Renal cortical epithelial cell (primary cell): ENCODE measurements around the gene ARAF. TPM values are rescaled to one million over a fixed set of nuclear protein-coding genes. Genes with fewer than 3 reads are reported as not detected.
"Not testable (repeated sequence)": the region's sequence is repeated elsewhere in the genome, so short reads cannot be mapped to it uniquely, and the experiment has no call there.

ENCODE experiments used
- DNase-seq: peaks from one replicate; pipeline ENCODE4 v3.0.0-alpha.2; 2011; ENCODE audit warnings: low read depth
- total RNA-seq: library from RNA; depleted of rRNA; stranded (reverse); fragments of >200 nt; gene quantifications from 2 replicates; pipeline ENCODE4 v1.2.3, GENCODE V29; 2014

The ARAF gene
- total RNA-seq, 1 donor from 2014 or later: 28.5 TPM

DNA sequence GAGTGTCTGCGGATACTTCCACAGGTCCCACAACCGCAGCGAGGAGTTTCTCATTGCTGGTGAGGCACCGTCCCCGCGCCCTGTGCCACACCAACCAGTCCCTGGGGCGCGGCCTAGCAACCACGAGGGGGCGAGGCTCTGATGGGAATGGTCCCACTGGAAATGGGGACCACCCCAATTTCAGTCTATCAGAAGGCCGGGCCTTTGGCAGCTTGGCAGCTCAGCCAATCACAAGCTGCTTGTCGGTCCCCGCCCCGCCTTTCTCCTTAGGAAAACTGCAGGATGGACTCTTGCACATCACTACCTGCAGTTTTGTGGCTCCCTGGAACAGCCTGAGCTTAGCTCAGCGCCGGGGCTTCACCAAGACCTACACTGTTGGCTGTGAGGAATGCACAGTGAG is 24.3 kb downstream of the ARAF start:
- no peak for DNase-seq

DNA sequence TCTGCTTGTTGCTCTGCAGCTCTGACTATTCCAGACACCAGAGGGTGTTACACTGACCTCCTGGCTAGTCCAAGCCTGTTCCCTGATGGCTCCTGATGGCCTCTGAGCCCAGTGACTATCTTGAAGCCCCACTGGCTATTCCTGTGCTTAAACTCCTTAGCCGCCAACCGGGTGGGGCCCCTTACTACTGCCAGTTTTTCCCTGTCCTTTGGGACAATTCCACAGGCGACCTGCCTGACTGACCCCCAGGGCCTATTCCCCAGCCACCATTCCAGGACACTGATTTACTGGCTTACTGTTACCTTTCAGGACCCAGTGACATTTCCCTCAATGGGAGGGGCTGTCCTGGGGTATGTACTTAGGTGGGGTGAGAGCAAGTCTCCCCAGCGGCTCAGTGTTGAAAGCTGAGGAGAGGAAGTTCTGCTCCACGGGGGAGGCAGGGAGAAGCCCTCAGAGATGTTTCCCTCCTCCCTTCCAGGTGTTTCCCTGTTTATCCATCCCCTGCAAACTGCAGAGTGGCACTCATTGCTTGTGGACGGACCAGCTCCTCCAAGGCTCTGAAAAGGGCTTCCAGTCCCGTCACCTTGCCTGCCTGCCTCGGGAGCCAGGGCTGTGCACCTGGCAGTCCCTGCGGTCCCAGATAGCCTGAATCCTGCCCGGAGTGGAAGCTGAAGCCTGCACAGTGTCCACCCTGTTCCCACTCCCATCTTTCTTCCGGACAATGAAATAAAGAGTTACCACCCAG is 25.2 kb downstream of the ARAF start:
- no peak for DNase-seq

DNA sequence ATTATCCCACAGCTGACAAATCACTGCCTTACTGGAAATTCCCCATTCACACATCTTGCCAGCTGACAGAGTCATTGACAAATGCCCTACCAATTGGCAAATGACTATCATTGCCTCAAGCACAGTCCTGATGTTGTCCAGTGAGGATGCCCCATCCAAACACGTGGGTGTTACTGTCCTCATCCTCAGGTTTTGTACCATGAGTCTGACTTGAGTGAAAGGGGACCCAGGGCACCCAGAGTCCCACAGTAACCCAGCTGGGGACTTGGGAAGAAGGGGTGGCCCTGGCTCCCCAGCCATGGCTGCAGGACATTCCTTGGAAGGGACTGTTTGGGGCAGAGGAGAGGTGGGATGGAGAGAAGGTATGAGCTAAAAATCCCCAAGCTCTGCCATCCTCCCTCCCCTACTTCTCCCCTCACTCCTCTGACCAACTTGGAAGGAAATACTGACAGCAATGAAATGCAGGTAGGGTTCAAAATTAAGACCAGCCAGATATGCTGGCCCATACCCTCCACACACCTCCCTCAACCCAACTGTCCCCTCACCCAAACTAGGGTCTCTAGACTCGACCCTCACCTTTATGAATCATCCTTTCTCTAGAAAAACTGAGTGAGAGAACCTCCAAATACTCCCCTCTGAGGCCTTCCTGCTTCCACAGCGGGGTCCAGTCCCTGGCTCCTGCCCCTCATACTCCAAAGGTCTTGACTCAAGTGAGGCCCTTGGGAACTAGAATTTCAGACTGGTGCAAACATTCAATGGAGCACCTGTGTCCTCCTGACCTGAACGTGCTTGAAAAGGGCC is 26.3 kb downstream of the ARAF start:
- peak; percentile 74 for DNase-seq

DNA sequence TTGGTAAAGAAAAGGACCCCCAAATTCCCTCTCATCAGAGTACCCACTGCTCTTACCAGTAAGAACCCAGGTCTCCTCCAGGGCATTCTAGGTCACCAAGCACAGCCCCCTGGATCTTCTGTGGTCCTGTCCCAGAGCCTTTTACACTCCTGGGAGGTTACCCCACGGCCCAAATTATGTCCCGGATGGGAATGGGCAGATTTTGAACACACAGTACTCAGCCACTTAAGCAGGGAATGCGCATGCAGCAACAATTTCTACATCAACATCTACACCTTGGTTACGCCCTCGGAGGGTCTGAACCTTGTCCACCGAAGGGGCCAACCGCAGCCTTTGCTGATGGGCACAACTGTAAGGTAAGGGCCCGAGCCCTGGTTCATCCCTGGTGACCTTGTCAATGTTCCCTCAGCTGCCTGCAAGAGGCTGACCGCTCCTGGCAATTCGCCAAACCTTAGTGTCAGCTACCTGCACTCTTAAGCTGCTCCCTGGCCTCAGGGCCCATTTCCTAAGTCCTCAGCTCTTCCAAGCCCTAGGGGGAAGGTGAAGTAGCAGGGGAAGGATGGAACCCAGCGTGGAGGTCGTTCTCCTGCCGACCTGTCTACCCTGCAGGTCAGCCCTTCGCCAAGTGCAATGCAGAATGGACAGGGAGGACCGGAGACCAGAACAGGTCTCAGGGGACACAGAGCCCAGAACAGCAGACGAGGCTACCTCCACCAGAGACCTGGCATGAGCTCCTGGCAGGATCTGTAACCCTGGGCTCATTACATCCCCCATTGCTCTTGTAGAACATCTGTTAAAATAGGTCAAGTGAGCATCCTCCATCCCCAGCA is 27.1 kb downstream of the ARAF start:
- DNase-seq: no peak

DNA sequence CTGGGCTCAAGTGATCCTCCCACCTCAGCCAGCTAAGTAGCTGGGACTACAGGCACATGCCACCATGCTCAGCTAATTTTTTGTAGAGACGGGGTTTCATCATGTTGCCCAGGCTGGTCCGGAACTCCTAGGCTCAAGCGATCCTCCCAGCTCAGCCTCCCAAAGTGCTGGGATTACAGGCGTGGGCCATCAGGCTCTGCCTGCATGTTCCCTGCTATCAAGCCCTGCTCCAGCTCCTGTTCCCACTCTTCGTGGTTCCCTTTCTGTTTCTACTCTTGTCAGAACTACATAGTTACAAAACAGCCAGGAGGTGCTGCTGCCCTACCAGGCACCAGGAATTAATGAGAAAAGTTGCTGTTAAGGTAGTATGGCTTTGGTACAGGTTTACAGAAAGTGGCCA is 30.0 kb downstream of the ARAF start:
- DNase-seq: no peak

DNA sequence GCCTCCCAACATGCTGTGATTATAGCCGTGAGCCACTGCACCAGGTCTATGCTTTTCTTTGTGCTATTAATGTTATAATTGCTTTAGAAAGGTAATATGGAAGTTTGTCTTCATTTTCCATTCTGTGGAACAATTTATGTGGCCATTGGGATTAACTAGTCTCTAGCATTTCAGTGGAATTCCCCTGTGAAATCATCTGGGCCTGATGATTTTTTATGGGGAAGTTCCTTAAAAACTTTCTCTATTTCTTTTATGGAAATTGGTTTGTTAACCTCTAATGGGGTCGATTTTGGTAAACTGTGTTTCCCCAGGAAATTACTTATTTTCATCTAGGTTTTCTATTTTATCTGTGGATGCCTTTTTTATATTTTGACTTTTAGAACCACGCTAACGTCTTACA is 32.5 kb downstream of the ARAF start:
- DNase-seq: no peak

DNA sequence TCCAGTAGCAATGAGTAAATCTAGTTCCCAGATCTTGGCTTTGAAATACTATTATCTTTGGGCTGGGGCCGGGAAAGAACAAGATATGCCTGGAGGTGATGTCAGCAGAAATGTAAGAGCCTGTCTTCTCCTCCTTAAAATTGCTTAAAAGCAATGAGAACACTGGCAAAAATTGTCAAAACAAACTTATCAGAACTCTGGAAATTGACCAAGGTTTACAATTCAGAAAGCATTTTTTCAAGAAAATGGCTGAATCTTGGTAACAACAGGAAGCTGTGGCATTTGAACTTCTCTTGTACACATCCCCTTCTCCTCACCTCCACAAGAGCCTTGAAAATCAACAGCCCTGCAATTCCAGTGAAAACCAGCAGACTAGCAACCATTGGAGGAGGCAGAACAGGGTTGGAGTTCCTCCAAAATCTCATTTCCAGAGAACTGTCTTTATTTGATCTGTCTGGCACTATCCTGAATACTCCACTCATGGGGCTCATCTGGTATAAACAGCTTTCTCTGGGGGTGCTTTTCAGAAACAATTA is 34.8 kb downstream of the ARAF start:
- DNase-seq: no peak

DNA sequence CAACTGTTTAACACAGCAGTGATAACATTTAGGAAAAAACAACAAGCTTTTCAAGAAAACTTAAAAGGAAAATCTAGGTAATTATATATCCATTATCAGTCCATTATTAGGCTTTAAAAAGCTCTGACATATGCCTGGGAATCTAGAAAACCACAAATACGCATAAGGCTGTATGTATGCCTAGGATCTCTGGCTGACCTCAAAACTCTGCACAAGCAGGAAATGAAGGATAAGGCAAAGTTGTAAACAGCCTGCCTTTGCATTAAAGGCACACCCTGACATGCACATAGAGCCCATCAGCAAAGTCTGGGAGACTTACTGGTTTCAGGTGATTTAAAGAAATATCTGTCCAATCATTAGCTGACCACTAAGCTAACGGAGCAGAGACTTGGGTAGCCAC is 35.3 kb downstream of the ARAF start:
- no peak for DNase-seq

DNA sequence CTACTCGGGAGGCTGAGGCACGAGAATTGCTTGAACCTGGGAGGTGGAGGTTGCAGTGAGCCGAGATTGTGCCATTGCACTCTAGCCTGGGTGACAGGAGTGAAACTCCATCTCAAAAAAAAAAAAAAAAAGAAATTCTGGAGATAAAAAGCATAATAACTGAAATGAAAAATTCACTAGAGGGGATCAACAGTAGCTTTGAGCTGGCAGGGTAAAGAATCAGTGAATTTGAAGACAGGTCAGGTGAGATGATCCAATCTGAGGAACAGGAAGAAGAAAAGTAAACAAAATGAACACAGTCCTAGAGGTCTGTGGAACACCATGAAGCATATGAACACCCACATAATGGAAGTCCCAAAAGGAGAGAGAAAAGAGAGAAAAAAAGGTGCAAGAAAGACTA is 36.2 kb downstream of the ARAF start:
- DNase-seq: no peak

DNA sequence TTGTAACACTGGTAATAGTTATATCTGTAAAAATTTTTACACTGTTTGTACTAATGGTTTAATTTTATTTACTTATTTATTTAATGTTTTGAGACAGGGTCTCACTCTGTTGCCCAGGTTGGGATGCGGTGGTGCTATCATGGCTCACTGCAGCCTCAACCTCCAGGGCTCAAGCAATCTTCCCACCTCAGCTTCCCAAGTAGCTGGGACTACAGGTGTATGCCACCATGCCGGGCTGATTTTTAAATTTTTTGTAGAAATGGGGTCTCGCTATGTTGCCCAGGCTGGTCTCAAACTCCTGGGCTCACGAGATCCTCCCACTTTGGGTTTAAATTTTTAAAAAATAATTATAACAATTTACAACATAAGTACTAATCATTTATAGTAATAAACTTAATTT is 42.1 kb downstream of the ARAF start:
- not testable (repeated sequence) for DNase-seq

DNA sequence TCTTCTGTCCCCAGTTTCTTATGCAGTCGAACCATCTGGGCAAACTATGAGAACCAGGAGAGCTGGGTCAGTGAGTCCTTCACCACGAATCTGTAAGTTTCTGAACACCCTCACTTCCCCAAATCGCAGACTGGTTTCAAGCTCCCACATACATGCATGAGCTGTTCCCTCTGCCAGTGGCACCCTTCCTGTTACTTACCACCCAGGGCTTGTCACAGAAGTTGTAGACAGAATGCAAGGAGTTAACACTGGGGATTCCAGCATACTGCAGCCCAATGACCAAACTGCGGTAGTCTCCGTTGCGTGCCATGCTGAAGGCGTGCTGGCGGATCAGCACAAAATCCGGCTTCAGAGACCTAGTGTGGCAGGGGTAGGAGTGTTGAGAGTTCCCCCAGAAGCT is 44.0 kb downstream of the ARAF start:
- DNase-seq: no peak

DNA sequence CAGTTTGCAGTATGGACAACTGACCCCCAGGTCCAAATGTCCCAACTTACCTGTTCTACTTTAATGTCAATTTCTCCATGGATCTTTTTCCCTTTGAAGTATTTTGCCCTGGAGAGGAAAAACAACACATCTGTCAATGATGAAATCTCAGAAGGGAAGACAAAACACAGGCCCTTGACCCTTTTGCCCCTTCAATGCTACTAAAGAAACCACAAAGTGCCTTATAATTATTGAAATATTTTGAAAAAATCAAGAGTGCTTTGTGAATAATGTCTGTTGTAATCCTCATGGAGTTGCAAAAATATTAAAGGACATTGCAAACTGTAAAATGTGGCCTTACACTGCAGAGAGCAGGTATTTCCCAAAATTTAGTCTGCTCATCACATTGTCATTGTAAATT is 46.1 kb downstream of the ARAF start:
- DNase-seq: no peak

DNA sequence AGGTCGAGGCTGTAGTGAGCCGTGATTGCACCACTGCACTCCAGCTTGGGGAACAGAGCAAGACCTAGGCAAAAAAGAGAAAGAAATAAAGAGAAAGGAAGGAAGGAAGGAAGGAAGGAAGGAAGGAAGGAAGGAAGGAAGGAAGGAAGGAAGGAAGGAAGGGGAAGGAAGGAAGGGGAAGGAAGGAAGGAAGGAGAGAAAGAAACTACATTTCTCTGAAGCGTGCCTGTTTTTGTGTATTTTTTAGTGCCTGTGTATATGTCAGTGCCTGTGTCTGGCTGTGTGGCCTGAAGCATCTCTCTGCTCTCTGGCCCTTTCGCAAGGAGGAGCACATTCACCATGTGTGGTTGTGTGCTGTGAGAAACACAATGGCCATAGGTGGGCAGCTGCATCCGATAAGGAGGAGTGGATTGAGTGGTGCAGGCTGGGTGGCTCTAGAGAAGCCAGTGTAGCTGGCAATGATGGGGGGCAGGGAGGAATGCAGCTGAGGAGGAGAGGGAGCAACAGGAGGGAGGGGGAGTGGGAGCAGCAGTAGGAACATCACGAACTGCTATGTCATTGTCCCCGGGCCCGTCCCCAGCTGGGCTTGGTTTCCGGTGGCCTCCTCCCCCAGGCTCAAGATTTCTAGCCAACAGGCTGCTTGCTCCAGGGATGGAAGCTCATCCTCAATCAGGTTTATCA is 47.3 kb downstream of the ARAF start:
- no peak for DNase-seq

DNA sequence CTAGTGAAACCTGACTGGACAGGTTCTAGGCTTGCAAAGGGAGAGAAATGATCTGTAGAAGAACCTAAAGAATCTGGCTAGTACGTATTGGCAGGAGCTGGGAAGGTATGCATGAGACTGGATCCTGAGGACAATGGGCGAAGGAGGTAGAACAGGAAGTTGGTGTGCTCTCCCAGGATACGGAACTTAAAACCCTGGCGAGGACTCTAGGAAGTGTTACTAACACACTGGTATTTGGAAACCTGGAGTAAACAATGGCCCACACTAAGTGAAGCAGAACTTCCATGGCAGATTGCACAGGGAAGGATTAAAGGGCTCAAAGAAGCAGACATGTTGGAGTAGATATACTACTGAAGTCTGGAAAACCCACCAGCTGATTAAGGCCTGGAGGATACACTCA is 49.5 kb downstream of the ARAF start:
- peak; percentile 7 for DNase-seq

DNA sequence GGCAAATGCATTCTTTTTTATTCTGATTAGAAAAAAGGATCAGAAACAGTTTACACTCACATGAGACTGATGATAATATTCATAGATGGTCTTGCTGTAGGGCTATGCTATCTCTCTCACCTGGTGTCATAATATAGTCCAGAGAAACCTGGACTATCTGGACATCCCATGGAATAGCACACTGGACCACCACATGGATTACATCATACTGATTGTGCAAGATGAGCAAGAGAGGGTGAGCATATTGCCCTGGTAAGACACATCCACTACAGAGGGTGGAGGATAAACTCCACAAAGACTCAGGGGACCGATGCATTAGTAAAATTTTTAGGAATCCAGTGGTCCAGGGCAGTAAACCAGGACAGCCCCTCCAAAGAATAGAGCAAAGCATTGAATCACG is 50.5 kb downstream of the ARAF start:
- DNase-seq: no peak

DNA sequence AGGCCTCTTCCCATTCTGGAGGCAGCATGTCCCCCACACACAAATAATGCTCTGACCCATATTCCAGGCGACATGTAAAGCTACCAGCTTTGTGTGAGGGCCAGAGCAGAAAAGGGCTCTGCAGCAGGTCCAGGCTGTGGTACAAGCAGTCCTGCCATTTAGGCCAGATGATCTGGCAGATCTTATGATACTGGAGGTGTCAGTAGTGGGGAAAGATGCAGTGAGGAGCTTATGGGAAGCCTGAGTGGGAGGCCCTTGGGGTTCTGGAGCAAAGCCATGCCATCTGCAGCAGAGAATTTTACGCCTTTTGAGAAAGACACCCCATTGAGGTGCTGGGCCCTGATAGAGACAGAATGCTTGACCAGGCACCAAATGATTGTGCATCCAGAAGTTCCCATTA is 50.9 kb downstream of the ARAF start:
- DNase-seq: no peak

DNA sequence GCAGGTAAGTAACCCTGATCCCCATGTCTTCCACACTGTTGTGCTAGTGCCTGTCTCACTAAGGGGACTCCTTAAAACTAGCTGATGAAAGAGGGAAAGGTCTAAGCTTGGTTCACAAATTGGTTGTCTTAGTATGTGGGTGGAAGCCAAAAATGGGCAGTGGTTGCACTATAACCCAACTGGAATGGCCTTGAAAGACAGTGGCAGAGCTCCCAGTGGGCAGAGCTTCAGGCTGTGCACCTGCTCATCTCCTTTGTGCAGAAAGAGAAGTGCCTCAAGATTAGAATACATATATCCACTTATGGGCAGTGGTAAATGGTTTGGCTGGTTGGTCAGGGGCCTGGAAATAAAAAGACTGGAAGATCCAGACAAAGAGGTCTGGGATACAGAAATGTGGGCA is 51.4 kb downstream of the ARAF start:
- DNase-seq: no peak

DNA sequence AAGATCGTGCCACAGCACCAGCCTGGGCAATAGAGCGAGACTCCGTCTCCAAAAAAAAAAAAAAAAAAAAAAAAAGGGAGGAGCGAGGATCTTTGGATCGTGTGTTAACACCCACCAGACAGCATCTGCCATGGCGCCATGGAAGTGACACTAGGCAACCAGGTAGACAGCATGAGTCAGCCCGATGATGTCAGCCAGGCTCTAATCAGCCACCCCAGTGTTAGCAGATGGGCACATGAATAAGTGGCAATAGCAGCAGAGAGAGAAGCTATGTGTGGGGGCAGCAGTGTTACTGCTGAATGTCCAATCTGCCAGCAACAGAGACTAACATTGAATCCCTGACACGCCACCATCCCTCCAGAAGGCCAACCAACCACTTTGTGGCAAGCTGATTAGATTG is 52.1 kb downstream of the ARAF start:
- no peak for DNase-seq

DNA sequence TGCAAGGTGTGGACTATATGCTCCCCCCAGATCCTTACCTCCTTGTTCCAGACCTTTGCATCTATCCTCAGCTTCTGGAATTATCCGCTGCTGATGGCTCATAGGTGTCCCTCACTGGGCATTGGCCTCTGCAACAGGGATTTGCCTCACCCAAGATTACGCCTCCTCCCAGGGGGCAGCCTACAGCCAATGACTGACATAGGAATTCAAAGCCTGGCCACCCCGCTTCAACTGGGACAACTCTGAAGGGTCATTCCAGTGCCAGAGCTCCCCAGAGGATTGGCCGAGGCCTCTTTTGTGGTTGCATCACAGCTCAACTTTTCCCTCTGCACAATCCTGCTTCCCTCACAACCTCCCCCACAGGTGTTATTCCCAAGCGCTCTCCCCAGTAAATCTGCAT is 53.6 kb downstream of the ARAF start:
- no peak for DNase-seq

DNA sequence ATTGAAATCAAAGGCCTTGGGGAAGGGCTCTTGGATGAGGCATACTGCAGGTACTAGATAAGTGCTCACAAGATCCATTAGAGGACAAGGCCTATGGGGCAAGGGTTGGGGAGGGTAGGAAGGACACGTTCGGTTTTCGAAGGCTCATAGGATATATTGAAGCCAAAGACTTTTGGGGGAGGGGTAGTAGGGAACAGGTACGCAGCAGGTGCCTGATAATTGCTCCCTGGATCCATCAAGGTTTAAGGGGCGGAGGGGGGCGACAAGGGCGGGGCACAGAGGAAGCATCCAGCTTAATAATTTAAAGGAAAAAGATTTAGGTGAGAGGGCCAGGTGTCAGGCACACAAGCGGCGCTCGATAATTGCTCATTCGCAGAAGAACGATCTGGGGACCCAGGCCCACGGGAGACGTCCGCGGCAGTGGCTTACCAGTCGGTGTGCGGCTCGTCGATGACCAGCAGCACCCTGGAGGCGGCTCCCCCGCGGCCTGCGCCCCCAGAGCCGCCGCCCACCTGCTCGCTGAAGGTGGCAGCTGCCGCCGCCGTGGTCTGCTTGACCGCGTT is 58.0 kb downstream of the ARAF start:
- DNase-seq: no peak
